ENCODE results near the gene NT5DC3.
"Not testable (repeated sequence)": the region's sequence is repeated elsewhere in the genome, so short reads cannot be mapped to it uniquely, and the experiment has no call there.

The NT5DC3 gene

GRCh38 chr12:103855896-103856657 lies 15.0 kb upstream of the NT5DC3 start:
- no peak for DNase-seq (ENCODE audit: low read depth)

GRCh38 chr12:103855036-103855712 lies 14.1 kb upstream of the NT5DC3 start:
- no peak for DNase-seq (ENCODE audit: low read depth)

- no peak for DNase-seq (ENCODE audit: low read depth)
These were observed 13.4 kb upstream of the NT5DC3 start for GRCh38 chr12:103854372-103854973.

GRCh38 chr12:103852498-103852997 lies 11.5 kb upstream of the NT5DC3 start:
- no peak for DNase-seq (ENCODE audit: low read depth)

- DNase-seq (ENCODE audit: low read depth): no peak
These were observed 10.1 kb upstream of the NT5DC3 start for GRCh38 chr12:103851127-103851526.

GRCh38 chr12:103850429-103850828 lies 9.4 kb upstream of the NT5DC3 start:
- no peak for DNase-seq (ENCODE audit: low read depth)

GRCh38 chr12:103848917-103849491 lies 8.0 kb upstream of the NT5DC3 start:
- no peak for DNase-seq (ENCODE audit: low read depth)

- no peak for DNase-seq (ENCODE audit: low read depth)
These were observed 7.1 kb upstream of the NT5DC3 start for GRCh38 chr12:103848143-103848542.

- no peak for DNase-seq (ENCODE audit: low read depth)
These were observed 5.4 kb upstream of the NT5DC3 start for GRCh38 chr12:103846415-103846814.

GRCh38 chr12:103844305-103844704 lies 3.3 kb upstream of the NT5DC3 start:
- DNase-seq (ENCODE audit: low read depth): no peak

- DNase-seq (ENCODE audit: low read depth): no peak
These were observed 903 bp upstream of the NT5DC3 start for GRCh38 chr12:103841690-103842584.

- DNase-seq (ENCODE audit: low read depth): no peak
These were observed 565 bp downstream of the NT5DC3 start for GRCh38 chr12:103840462-103840875.

- DNase-seq (ENCODE audit: low read depth): no peak
These were observed 1.2 kb downstream of the NT5DC3 start for GRCh38 chr12:103839609-103840461.

GRCh38 chr12:103839103-103839502 lies 1.9 kb downstream of the NT5DC3 start:
- DNase-seq (ENCODE audit: low read depth): no peak

GRCh38 chr12:103838254-103838914 lies 2.6 kb downstream of the NT5DC3 start:
- no peak for DNase-seq (ENCODE audit: low read depth)

GRCh38 chr12:103836345-103836744 lies 4.7 kb downstream of the NT5DC3 start:
- DNase-seq (ENCODE audit: low read depth): no peak

- DNase-seq (ENCODE audit: low read depth): not testable (repeated sequence)
These were observed 5.2 kb downstream of the NT5DC3 start for GRCh38 chr12:103835747-103836335.

- DNase-seq (ENCODE audit: low read depth): no peak
These were observed 6.1 kb downstream of the NT5DC3 start for GRCh38 chr12:103834942-103835341.

GRCh38 chr12:103833891-103834290 lies 7.1 kb downstream of the NT5DC3 start:
- DNase-seq (ENCODE audit: low read depth): no peak
